ENCODE data around the gene SNRPD1. TPM values are rescaled to one million over a fixed set of nuclear protein-coding genes. Genes with fewer than 3 reads are reported as not detected.

The SNRPD1 gene
- polyA plus RNA-seq, 3 donors, result 125 to 189 (median 179) TPM

DNA sequence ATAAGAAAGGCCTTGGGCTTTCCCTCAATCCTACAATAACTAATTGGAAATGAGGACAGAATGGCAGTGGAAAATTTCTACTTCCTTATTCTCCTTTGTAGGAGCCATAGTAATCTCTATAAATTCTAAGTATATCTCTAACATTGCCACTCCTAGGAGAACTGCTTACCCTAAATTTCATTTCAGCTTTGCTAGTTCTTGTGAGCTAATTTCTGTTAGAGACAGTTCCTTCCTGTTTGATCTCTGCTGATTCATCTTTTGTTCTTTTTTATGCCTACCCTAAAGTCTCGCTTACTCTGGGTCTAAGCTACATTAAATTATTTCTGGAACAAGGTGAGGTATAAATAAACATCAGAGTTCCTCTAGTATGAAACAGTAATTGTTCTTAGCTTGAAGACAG lies 66.7 kb downstream of the SNRPD1 start:
- DNase-seq (ENCODE audit: extremely low read depth in 1 of 11, low read depth in 9 of 11, low spot score in 4 of 11), result no peak

GRCh38 chr18:21680161-21680560 lies 68.0 kb downstream of the SNRPD1 start:
- no peak for DNase-seq (ENCODE audit: extremely low read depth in 1 of 11, low read depth in 9 of 11, low spot score in 4 of 11)

GRCh38 chr18:21682371-21683051 lies 70.4 kb downstream of the SNRPD1 start:
- DNase-seq (ENCODE audit: extremely low read depth in 1 of 11, low read depth in 9 of 11, low spot score in 4 of 11), result peak in 7 of 11 donors; percentile 22 to 58 (median 35)

Other genes with a start within 250 kb of the SNRPD1 start
- gene ESCO1, start 11.6 kb upstream of the SNRPD1 start, polyA plus RNA-seq (ENCODE audit: insufficient read length in 3 of 3), result 10 to 100 TPM; 23.5 to 29.7 (median 25.2) TPM
- 10 to 100 TPM; 19.6 to 22.7 (median 22.7) TPM for gene ABHD3, start 92.5 kb downstream of the SNRPD1 start, polyA plus RNA-seq (ENCODE audit: insufficient read length in 3 of 3)
- 10 to 100 TPM; 59.4 to 74.5 (median 68.9) TPM for gene MIB1, start 128.5 kb downstream of the SNRPD1 start, polyA plus RNA-seq (ENCODE audit: insufficient read length in 3 of 3)

All from renal cortex interstitium (tissue), 11 donors.